ENCODE data around the gene RHOBTB1. TPM values are rescaled to one million over a fixed set of nuclear protein-coding genes. Genes with fewer than 3 reads are reported as not detected.

Gene RHOBTB1
- total RNA-seq, 1 donor from 2014 or later: 21.5 TPM

DNA sequence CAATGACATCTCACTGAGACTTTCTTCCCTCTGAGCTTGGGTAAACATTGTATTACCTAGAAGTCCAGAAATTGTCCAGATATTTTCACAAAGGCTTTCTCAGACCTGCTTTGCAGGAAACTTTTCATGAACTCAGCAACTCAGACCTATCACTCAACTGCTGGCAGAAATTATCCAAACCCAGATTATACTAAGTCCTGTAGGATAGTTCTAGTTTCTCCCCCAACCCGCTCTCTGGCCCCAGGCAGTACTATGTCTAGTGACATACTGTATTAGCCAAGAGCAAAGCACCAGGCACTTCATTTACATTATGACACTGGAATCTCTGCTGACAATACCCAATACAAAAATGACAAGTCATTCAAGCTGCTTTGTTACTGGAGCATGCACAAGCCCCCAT lies 75.0 kb downstream of the RHOBTB1 start:
- Histone ChIP-seq H3K9ac (no peak overlapping the region), H3K36me3 (no peaks in the 10 kb centered on the region), H3K9me3 (ENCODE audit: low read depth) (no peaks in the 10 kb centered on the region), H3K4me3 (no peak overlapping the region), H3F3A (ENCODE audit: low read depth) (no peaks in the 10 kb centered on the region), H3K27me3 (no peaks in the 10 kb centered on the region), H4K20me1 (ENCODE audit: low read depth) (no peaks in the 10 kb centered on the region), H3K4me2 (no peak overlapping the region), H3K4me1 (no peaks in the 10 kb centered on the region), H2AFZ (replicated peaks) (no peak overlapping the region), H3K79me2 (ENCODE audit: low read depth) (no peaks in the 10 kb centered on the region), H3K27ac (no peak overlapping the region)
- H3K27ac Mint-ChIP-seq: no peak overlapping the region
- peaks cover 13% of the 10 kb centered on the region for H3K36me3 Mint-ChIP-seq
- H3K27me3 Mint-ChIP-seq (ENCODE audit: insufficient read depth, low read depth): no peaks in the 10 kb centered on the region
- H3K9me3 Mint-ChIP-seq: no peaks in the 10 kb centered on the region
- no peak overlapping the region for H3K4me3 Mint-ChIP-seq
- no peak for DNase-seq (ENCODE audit: low spot score)
- peaks cover 5% of the 10 kb centered on the region for H3K4me1 Mint-ChIP-seq
- TF ChIP-seq EZH2 (IDR thresholded peaks at IDR 0.05) (no peak), EZH2phosphoT487 (IDR thresholded peaks at IDR 0.05) (no peak)
- TF ChIP-seq, protein P1, sequence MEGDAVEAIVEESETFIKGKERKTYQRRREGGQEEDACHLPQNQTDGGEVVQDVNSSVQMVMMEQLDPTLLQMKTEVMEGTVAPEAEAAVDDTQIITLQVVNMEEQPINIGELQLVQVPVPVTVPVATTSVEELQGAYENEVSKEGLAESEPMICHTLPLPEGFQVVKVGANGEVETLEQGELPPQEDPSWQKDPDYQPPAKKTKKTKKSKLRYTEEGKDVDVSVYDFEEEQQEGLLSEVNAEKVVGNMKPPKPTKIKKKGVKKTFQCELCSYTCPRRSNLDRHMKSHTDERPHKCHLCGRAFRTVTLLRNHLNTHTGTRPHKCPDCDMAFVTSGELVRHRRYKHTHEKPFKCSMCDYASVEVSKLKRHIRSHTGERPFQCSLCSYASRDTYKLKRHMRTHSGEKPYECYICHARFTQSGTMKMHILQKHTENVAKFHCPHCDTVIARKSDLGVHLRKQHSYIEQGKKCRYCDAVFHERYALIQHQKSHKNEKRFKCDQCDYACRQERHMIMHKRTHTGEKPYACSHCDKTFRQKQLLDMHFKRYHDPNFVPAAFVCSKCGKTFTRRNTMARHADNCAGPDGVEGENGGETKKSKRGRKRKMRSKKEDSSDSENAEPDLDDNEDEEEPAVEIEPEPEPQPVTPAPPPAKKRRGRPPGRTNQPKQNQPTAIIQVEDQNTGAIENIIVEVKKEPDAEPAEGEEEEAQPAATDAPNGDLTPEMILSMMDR (IDR thresholded peaks at IDR 0.05): no peak

DNA sequence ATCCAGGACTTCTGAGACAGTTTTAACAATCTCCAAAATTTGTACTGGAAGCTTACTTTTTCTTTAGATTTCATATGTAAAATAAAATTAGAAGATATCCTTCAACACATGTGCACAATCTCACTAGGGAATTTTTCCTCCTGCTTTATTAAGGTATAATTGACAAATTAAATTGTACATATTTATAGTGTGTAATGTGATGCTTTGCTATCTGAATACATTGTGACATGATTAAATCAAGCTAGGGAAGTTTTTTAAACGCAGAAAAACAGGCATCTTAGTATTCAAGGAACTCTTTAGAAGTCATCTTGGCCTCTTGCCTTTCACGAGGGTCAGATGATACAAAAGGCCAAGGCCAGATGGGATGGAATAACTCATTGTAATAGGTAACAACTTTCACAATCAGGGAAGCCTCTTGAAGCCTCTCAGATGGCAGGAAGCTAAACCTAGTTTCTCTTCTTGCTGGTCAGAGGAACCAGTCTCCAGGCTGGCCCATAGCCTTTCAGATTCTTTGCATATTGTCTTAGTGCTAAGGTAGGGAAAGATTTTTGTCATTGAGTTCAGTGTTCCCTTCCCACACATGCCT lies 78.7 kb downstream of the RHOBTB1 start:
- Mint-ChIP-seq H3K27ac (no peak overlapping the region), H3K4me1 (peaks cover 5% of the 10 kb centered on the region), H3K36me3 (peaks cover 2% of the 10 kb centered on the region), H3K4me3 (no peak overlapping the region), H3K9me3 (no peaks in the 10 kb centered on the region), H3K27me3 (ENCODE audit: insufficient read depth, low read depth) (no peaks in the 10 kb centered on the region)
- no peak overlapping the region for H3K4me3 ChIP-seq
- no peaks in the 10 kb centered on the region for H3K9me3 ChIP-seq (ENCODE audit: low read depth)
- TF ChIP-seq EZH2phosphoT487 (IDR thresholded peaks at IDR 0.05): no peak
- no peak for TF ChIP-seq EZH2 (IDR thresholded peaks at IDR 0.05)
- TF ChIP-seq, protein P1 (IDR thresholded peaks at IDR 0.05): no peak
- no peaks in the 10 kb centered on the region for H3K36me3 ChIP-seq
- no peak overlapping the region for H3K4me2 ChIP-seq
- H2AFZ ChIP-seq (replicated peaks): no peak overlapping the region
- no peak overlapping the region for H3K27ac ChIP-seq
- H3K27me3 ChIP-seq: no peaks in the 10 kb centered on the region
- H3F3A ChIP-seq (ENCODE audit: low read depth): no peaks in the 10 kb centered on the region
- H4K20me1 ChIP-seq (ENCODE audit: low read depth): no peaks in the 10 kb centered on the region
- H3K79me2 ChIP-seq (ENCODE audit: low read depth): no peaks in the 10 kb centered on the region
- no peak for DNase-seq (ENCODE audit: low spot score)
- no peaks in the 10 kb centered on the region for H3K4me1 ChIP-seq
- H3K9ac ChIP-seq: no peak overlapping the region

DNA sequence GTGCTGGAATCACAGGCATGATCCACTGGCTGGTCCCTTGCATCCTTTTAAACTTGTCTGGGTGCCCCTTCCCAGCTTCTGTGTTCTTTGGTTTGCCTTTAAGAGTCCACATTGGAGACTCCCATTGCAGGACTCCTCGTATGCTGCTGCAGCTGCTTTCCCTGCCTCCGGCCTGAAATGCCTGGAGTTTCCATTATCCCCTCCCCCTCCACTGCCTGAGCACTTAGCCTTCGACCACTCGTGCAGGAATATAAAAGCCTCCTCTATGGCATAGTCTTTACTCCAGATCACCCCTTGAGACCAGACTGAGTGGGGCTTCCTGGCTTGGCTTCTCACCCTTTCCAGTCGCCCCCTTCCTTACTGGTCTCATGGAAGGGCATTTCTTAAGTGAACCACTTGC lies 80.2 kb downstream of the RHOBTB1 start:
- DNase-seq (ENCODE audit: low spot score): peak; percentile 9
- H2AFZ ChIP-seq (replicated peaks): no peak overlapping the region
- H3K27ac ChIP-seq: no peak overlapping the region

More for the DNA sequence above, 80.2 kb downstream of the RHOBTB1 start:
- Histone ChIP-seq H3K4me1 (no peaks in the 10 kb centered on the region), H3K4me2 (no peak overlapping the region), H4K20me1 (ENCODE audit: low read depth) (no peaks in the 10 kb centered on the region), H3K79me2 (ENCODE audit: low read depth) (no peaks in the 10 kb centered on the region), H3K27me3 (no peaks in the 10 kb centered on the region), H3F3A (ENCODE audit: low read depth) (no peaks in the 10 kb centered on the region), H3K9ac (no peak overlapping the region), H3K36me3 (no peaks in the 10 kb centered on the region), H3K4me3 (no peak overlapping the region), H3K9me3 (ENCODE audit: low read depth) (no peaks in the 10 kb centered on the region)
- H3K27ac Mint-ChIP-seq: peak overlapping the region; percentile 47
- H3K4me3 Mint-ChIP-seq: no peak overlapping the region
- H3K36me3 Mint-ChIP-seq: no peaks in the 10 kb centered on the region
- TF ChIP-seq, protein P1 (IDR thresholded peaks at IDR 0.05): no peak
- TF ChIP-seq EZH2phosphoT487 (IDR thresholded peaks at IDR 0.05): no peak
- no peak for TF ChIP-seq EZH2 (IDR thresholded peaks at IDR 0.05)
- no peaks in the 10 kb centered on the region for H3K9me3 Mint-ChIP-seq
- H3K4me1 Mint-ChIP-seq: peaks cover 2% of the 10 kb centered on the region
- no peaks in the 10 kb centered on the region for H3K27me3 Mint-ChIP-seq (ENCODE audit: insufficient read depth, low read depth)
